PC-3 (cell line): ENCODE results near the gene FBXO15. TPM values are rescaled to one million over a fixed set of nuclear protein-coding genes. Genes with fewer than 3 reads are reported as not detected.

Source experiments
- ATAC-seq: fragments of 200-7000 bp; cut with Tn5 transposase; 2 replicates; pipeline ENCODE4 v1.9.1; 2020; ENCODE audit warnings: mild to moderate bottlenecking, moderate library complexity
- BruUV-seq: library from RNA; stranded (reverse); fragments of 400-500 nt; replicated peaks from 2 replicates; lab custom pipeline; 2021; lab: Mats Ljungman, UMichigan
- CTCF ChIA-PET: fragments of 300-600 bp; sonication (Branson Sonifier 250); formaldehyde crosslinking; loops from one replicate; lab custom pipeline; 2022; ENCODE audit warnings: antibody characterized with exemption; lab: Charles Lee
- POLR2A ChIA-PET: fragments of 300-600 bp; sonication (Branson Sonifier 250); formaldehyde crosslinking; loops from one replicate; lab custom pipeline; 2022; ENCODE audit warnings: antibody characterized with exemption; ENCODE audit not compliant: unreplicated experiment; lab: Charles Lee
- DNase-seq: peaks from one replicate; pipeline ENCODE4 v3.0.0-alpha.2; 2015
- H2AFZ ChIP-seq: fragments of 300-600 bp; sonication (generic); 2 replicates; pipeline ENCODE4 v1.6.0; 2016; ENCODE audit warnings: antibody characterized with exemption, low read length
- H3F3A ChIP-seq: fragments of 300-600 bp; sonication (generic); one replicate; pipeline ENCODE4 v1.6.0; 2017; ENCODE audit warnings: antibody characterized with exemption, low read length, control low read depth, mild to moderate bottlenecking; ENCODE audit not compliant: unreplicated experiment
- H3K27ac ChIP-seq: fragments of 300-600 bp; sonication (generic); 2 replicates; pipeline ENCODE4 v1.5.1; 2016; ENCODE audit warnings: mild to moderate bottlenecking, low read length
- H3K27me3 ChIP-seq: fragments of 300-600 bp; sonication (generic); 2 replicates; pipeline ENCODE4 v1.6.1; 2016; ENCODE audit warnings: low read length, mixed read lengths
- H3K36me3 ChIP-seq: fragments of 300-600 bp; sonication (generic); 2 replicates; pipeline ENCODE4 v1.6.1; 2016; ENCODE audit warnings: low read depth, mixed run types, low read length, mixed read lengths
- H3K4me1 ChIP-seq: fragments of 300-600 bp; sonication (generic); 2 replicates; pipeline ENCODE4 v1.5.1; 2016; ENCODE audit warnings: low read length; ENCODE audit not compliant: insufficient read depth
- H3K4me2 ChIP-seq: fragments of 300-600 bp; sonication (generic); 2 replicates; pipeline ENCODE4 v1.6.0; 2016; ENCODE audit warnings: low read length
- H3K4me3 ChIP-seq: fragments of 300-600 bp; sonication (generic); 2 replicates; pipeline ENCODE4 v1.5.1; 2016; ENCODE audit warnings: mild to moderate bottlenecking, low read length, mixed read lengths
- H3K79me2 ChIP-seq: fragments of 300-600 bp; sonication (generic); 2 replicates; pipeline ENCODE4 v1.6.1; 2017; ENCODE audit warnings: low read length, mixed read lengths
- H3K9ac ChIP-seq: fragments of 300-600 bp; sonication (generic); 2 replicates; pipeline ENCODE4 v1.6.0; 2016; ENCODE audit warnings: mild to moderate bottlenecking, low read length
- H3K9me2 ChIP-seq: fragments of 300-600 bp; sonication (generic); replicated peaks from 2 replicates; pipeline ENCODE4 v1.6.1; 2016; ENCODE audit warnings: mixed run types, low read length, mixed read lengths
- H3K9me3 ChIP-seq: fragments of 300-600 bp; sonication (generic); 2 replicates; pipeline ENCODE4 v1.6.1; 2016; ENCODE audit warnings: low read length, mixed read lengths
- H4K20me1 ChIP-seq: fragments of 300-600 bp; sonication (generic); 2 replicates; pipeline ENCODE4 v1.6.1; 2016; ENCODE audit warnings: low read length, mixed read lengths
- EZH2 ChIP-seq: fragments of 300-600 bp; sonication (generic); IDR thresholded peaks from one replicate; pipeline ENCODE4 v1.6.1; 2017; ENCODE audit warnings: antibody characterized with exemption, mild to moderate bottlenecking, low read length; ENCODE audit not compliant: unreplicated experiment
- EZH2phosphoT487 ChIP-seq: fragments of 300-600 bp; sonication (generic); IDR thresholded peaks from 2 replicates; pipeline ENCODE4 v1.6.1; 2018; ENCODE audit warnings: mild to moderate bottlenecking, antibody characterized with exemption, low read length, borderline replicate concordance
- intact Hi-C: fragments of 100-400 bp; cut with micrococcal nuclease; formaldehyde crosslinking; loops from 2 replicates; pipeline ENCODE4 v1.9.0; 2023
- total RNA-seq: library from RNA; depleted of rRNA; stranded (reverse); fragments of >200 nt; gene quantifications from 2 replicates; pipeline ENCODE4 v1.2.3, GENCODE V29; 2014
- TF ChIP-seq, protein P1 (sequence below): fragments of 300-600 bp; sonication (generic); conservative IDR thresholded peaks from 2 replicates; pipeline ENCODE4 v1.5.1; 2017; ENCODE audit warnings: antibody characterized with exemption, low read depth, mild to moderate bottlenecking, low read length

FBXO15 gene
- total RNA-seq, 1 experiment from 2014 or later, result 0.87 TPM

- no peak overlapping the region for H2AFZ ChIP-seq
- no peaks in the 10 kb centered on the region for H3F3A ChIP-seq
- no peak overlapping the region for H3K4me3 ChIP-seq
- no peak for ATAC-seq
- H3K79me2 ChIP-seq, result peaks cover 82% of the 10 kb centered on the region
- H3K9me3 ChIP-seq, result no peaks in the 10 kb centered on the region
- H3K4me1 ChIP-seq, result peaks cover 24% of the 10 kb centered on the region; the same call in 1 of the 2 replicates
- no peak for TF ChIP-seq EZH2
- TF ChIP-seq, protein P1, sequence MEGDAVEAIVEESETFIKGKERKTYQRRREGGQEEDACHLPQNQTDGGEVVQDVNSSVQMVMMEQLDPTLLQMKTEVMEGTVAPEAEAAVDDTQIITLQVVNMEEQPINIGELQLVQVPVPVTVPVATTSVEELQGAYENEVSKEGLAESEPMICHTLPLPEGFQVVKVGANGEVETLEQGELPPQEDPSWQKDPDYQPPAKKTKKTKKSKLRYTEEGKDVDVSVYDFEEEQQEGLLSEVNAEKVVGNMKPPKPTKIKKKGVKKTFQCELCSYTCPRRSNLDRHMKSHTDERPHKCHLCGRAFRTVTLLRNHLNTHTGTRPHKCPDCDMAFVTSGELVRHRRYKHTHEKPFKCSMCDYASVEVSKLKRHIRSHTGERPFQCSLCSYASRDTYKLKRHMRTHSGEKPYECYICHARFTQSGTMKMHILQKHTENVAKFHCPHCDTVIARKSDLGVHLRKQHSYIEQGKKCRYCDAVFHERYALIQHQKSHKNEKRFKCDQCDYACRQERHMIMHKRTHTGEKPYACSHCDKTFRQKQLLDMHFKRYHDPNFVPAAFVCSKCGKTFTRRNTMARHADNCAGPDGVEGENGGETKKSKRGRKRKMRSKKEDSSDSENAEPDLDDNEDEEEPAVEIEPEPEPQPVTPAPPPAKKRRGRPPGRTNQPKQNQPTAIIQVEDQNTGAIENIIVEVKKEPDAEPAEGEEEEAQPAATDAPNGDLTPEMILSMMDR, result peak; percentile 35; the same call in 1 of the 2 replicates
- peaks cover 34% of the 10 kb centered on the region for H3K36me3 ChIP-seq
- H4K20me1 ChIP-seq, result peaks cover 5% of the 10 kb centered on the region; the same call in 1 of the 2 replicates
- no peaks in the 10 kb centered on the region for H3K27me3 ChIP-seq
- ChIA-PET POLR2A (no interaction called here), CTCF (no interaction called here)
- BruUV-seq, result no TSS peak
- no peak overlapping the region for H3K9ac ChIP-seq
- H3K27ac ChIP-seq, result peak overlapping the region; percentile 37; the same call in 1 of the 2 replicates
- no peak for DNase-seq
- no peaks in the 10 kb centered on the region for H3K9me2 ChIP-seq
- no peak overlapping the region for H3K4me2 ChIP-seq
- intact Hi-C loops, result no loop called here
Measured at GRCh38 chr18:74152857-74153256, 5.2 kb upstream of the FBXO15 start.

- H3K36me3 ChIP-seq, result peaks cover 33% of the 10 kb centered on the region
- ChIA-PET POLR2A (no interaction called here), CTCF (no interaction called here)
- H3K9me2 ChIP-seq, result no peaks in the 10 kb centered on the region
- H2AFZ ChIP-seq, result no peak overlapping the region
- DNase-seq (no peak), ATAC-seq (no peak)
- H3K9me3 ChIP-seq, result no peaks in the 10 kb centered on the region
- no peaks in the 10 kb centered on the region for H3F3A ChIP-seq
- intact Hi-C loops, result no loop called here
- peaks cover 5% of the 10 kb centered on the region; the same call in 1 of the 2 replicates for H4K20me1 ChIP-seq
- no peak overlapping the region for H3K27ac ChIP-seq
- peaks cover 24% of the 10 kb centered on the region; the same call in 1 of the 2 replicates for H3K4me1 ChIP-seq
- H3K4me3 ChIP-seq, result no peak overlapping the region
- H3K9ac ChIP-seq, result no peak overlapping the region
- H3K4me2 ChIP-seq, result no peak overlapping the region
- no peaks in the 10 kb centered on the region for H3K27me3 ChIP-seq
- H3K79me2 ChIP-seq, result peaks cover 82% of the 10 kb centered on the region
- no peak for TF ChIP-seq EZH2
- TF ChIP-seq EZH2phosphoT487, result no peak
- TF ChIP-seq, protein P1, result no peak
- BruUV-seq, result no TSS peak
Measured at GRCh38 chr18:74152270-74152669, 4.6 kb upstream of the FBXO15 start.

- peaks cover 65% of the 10 kb centered on the region for H3K79me2 ChIP-seq
- CTCF ChIA-PET, result no interaction called here
- POLR2A ChIA-PET, result no interaction called here
- H3K9me3 ChIP-seq, result no peaks in the 10 kb centered on the region
- intact Hi-C loops, result no loop called here
- no peaks in the 10 kb centered on the region for H3K9me2 ChIP-seq
- H3K4me3 ChIP-seq, result peak overlapping the region; percentile 91
- BruUV-seq, result no TSS peak
- no peaks in the 10 kb centered on the region for H3K27me3 ChIP-seq
- H3K27ac ChIP-seq, result no peak overlapping the region
- no peak for DNase-seq
- H3K9ac ChIP-seq, result peak overlapping the region; percentile 97; the same call in 1 of the 2 replicates
- no peak for ATAC-seq
- peaks cover 29% of the 10 kb centered on the region; the same call in 1 of the 2 replicates for H3K4me1 ChIP-seq
- H3K4me2 ChIP-seq, result peak overlapping the region; percentile 98
- no peaks in the 10 kb centered on the region for H3F3A ChIP-seq
- H4K20me1 ChIP-seq, result peaks cover 4% of the 10 kb centered on the region; the same call in 1 of the 2 replicates
- H3K36me3 ChIP-seq, result peaks cover 9% of the 10 kb centered on the region; the same call in 1 of the 2 replicates
- H2AFZ ChIP-seq, result no peak overlapping the region
- TF ChIP-seq, protein P1, result no peak
- TF ChIP-seq EZH2 (no peak), EZH2phosphoT487 (no peak)
Measured at GRCh38 chr18:74149878-74150277, 2.2 kb upstream of the FBXO15 start.
